ENCODE measurements around the gene RAB40A.
"Not testable (repeated sequence)": the region's sequence is repeated elsewhere in the genome, so short reads cannot be mapped to it uniquely, and the experiment has no call there.

The RAB40A gene

DNA sequence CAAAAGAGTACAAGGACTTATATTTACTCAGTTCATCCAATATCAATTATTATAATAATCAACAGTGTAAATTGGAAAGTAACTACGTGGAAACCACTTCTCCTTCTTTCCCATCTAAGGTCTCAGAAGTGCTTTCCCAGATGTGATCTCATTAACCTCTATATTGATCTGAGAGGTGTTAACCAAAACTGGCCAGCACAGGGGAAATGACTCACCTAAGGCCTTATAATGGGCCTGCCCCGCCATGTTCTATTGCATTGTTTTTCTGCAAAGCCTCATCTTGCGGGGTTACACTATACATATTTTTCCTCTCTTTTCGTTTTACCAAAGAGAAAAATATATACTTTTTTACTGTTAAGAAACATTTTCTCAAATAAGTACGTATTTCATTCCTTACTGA, 20.5 kb downstream of the RAB40A start:
- in situ Hi-C loops (cut with HindIII; ENCODE audit: low sequenced_read_pairs) = no loop called here
- DNase-seq (ENCODE audit: low read depth, low spot score) = no peak
- TF ChIP-seq, protein P1, sequence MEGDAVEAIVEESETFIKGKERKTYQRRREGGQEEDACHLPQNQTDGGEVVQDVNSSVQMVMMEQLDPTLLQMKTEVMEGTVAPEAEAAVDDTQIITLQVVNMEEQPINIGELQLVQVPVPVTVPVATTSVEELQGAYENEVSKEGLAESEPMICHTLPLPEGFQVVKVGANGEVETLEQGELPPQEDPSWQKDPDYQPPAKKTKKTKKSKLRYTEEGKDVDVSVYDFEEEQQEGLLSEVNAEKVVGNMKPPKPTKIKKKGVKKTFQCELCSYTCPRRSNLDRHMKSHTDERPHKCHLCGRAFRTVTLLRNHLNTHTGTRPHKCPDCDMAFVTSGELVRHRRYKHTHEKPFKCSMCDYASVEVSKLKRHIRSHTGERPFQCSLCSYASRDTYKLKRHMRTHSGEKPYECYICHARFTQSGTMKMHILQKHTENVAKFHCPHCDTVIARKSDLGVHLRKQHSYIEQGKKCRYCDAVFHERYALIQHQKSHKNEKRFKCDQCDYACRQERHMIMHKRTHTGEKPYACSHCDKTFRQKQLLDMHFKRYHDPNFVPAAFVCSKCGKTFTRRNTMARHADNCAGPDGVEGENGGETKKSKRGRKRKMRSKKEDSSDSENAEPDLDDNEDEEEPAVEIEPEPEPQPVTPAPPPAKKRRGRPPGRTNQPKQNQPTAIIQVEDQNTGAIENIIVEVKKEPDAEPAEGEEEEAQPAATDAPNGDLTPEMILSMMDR (IDR thresholded peaks at IDR 0.05; ENCODE audit: low read depth, low read length) = no peak

DNA sequence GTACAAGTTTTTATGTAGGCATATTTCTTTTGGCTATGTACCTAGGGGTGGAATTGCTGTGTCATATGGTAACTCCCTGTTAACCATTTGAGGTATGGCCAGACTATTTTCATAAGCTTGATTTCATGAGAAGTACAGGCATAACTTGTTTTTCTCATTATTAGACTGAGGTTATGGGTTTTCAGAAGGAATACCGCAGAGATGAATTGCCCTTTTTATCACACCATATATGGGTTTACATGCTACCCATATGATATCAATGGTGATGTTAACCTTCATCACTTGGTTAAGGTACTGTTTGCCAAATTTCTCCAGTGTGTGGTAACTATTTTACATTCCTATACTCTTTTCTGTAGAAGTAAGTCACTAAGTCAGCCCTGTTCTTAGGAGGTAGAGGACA, 23.5 kb downstream of the RAB40A start:
- H3K4me3 ChIP-seq (ENCODE audit: low read depth, low read length) = no peak overlapping the region
- TF ChIP-seq, protein P1 (IDR thresholded peaks at IDR 0.05; ENCODE audit: low read depth, low read length) = no peak
- DNase-seq (ENCODE audit: low read depth, low spot score) = no peak
- in situ Hi-C loops (cut with HindIII; ENCODE audit: low sequenced_read_pairs) = no loop called here

More for the DNA sequence above, 20.5 kb downstream of the RAB40A start:
- no peak overlapping the region for H3K4me3 ChIP-seq (ENCODE audit: low read depth, low read length)

DNA sequence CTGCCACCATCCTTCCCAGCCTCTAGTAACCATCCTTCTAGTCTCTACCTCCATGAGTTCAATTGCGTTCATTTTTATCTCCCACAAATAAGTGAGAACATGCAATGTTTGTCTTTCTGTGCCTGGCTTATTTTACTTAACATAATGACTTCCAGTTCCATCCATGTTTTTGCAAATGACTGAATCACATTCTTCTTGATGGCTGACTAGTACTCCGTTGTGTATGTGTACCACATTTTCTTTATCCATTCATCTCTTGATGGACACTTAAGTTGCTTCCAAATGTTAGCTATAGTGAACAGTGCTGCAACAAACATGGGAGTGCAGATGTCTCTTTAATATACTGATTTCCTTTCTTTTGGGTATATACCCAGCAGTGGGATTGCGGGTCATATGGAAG, 25.7 kb downstream of the RAB40A start:
- in situ Hi-C loops (cut with HindIII; ENCODE audit: low sequenced_read_pairs); H3K4me3 ChIP-seq (ENCODE audit: low read depth, low read length); DNase-seq (ENCODE audit: low read depth, low spot score): not testable (repeated sequence)

DNA sequence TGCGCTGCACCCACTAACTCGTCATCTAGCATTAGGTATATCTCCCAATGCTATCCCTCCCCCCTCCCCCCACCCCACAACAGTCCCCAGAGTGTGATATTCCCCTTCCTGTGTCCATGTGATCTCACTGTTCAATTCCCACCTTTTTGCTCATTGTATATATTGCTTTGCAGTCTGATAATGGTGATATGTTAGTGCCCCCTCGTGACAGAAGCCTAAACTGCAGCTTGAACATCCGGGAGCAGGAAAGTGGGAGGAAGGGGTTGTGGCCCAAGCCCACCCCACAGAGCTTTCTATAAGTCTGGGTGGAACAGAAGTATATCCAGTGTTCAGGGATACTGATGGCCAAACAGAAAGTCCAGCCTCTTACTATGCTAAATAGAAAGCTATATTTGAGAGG, 29.6 kb downstream of the RAB40A start:
- in situ Hi-C loops (cut with HindIII; ENCODE audit: low sequenced_read_pairs); H3K4me3 ChIP-seq (ENCODE audit: low read depth, low read length): not testable (repeated sequence)
- DNase-seq (ENCODE audit: low read depth, low spot score) = peak; percentile 22
- TF ChIP-seq, protein P1 (IDR thresholded peaks at IDR 0.05; ENCODE audit: low read depth, low read length) = peak; percentile 64

DNA sequence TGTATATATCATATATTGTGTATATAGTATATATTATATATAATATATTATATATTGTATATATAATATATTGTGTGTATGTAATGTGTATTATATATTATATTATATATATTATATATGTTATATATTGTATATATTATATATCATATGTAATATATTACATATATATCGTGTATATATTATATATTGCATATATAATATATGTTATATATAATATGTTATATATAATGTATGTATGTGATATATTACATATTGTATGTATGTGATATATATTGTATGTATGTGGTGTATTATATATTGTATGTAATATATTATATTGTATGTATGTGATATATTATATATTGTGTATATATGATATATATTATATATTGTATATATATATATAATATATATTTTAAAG, 30.5 kb downstream of the RAB40A start:
- TF ChIP-seq, protein P1 (IDR thresholded peaks at IDR 0.05; ENCODE audit: low read depth, low read length) = no peak
- in situ Hi-C loops (cut with HindIII; ENCODE audit: low sequenced_read_pairs) = no loop called here

DNA sequence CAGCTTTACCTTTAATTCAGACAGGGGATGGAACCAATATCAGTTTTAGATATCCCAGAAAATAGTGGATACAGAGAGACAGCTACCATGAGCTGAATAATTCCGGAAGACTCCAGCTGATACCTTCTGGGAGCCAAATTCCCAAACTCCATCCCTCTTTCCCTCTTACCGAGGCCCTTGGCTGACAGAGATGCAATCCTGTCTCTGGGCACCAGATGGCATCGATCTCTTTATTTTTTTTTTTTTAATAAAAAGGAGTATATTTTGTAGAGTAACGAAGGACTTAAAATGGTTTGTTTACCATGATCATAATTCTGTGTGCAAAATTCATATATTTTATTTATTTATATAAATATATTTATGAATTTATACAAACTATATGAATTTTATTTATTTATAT, 31.0 kb downstream of the RAB40A start:
- TF ChIP-seq, protein P1 (IDR thresholded peaks at IDR 0.05; ENCODE audit: low read depth, low read length) = peak; percentile 58
- no peak overlapping the region for H3K4me3 ChIP-seq (ENCODE audit: low read depth, low read length)
- peak; percentile 26 for DNase-seq (ENCODE audit: low read depth, low spot score)
- in situ Hi-C loops (cut with HindIII; ENCODE audit: low sequenced_read_pairs) = no loop called here

More for the DNA sequence above, 30.5 kb downstream of the RAB40A start:
- no peak overlapping the region for H3K4me3 ChIP-seq (ENCODE audit: low read depth, low read length)
- no peak for DNase-seq (ENCODE audit: low read depth, low spot score)

DNA sequence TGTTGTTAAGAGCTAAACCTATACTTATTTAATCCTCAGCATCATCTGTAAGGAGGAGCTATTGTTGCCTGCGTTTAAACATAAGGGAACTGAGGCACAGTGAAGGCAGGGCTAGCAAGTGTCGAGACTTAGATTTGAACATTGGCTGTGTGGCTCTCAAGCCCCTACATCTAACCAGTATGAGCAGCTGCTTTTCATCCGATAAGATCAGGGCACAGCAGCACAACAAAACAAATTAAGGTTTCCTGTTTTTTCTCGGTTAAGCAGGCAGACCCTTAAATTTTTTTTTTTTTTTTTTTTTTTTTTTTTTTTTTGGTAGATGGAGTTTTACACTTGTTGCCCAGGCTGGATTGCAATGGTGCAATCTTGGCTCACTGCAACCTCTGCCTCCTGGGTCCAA, 35.6 kb downstream of the RAB40A start:
- H3K4me3 ChIP-seq (ENCODE audit: low read depth, low read length) = no peak overlapping the region
- in situ Hi-C loops (cut with HindIII; ENCODE audit: low sequenced_read_pairs) = no loop called here
- TF ChIP-seq, protein P1 (IDR thresholded peaks at IDR 0.05; ENCODE audit: low read depth, low read length) = no peak
- no peak for DNase-seq (ENCODE audit: low read depth, low spot score)
